ENCODE results near the gene SYT1. TPM values are rescaled to one million over a fixed set of nuclear protein-coding genes. Genes with fewer than 3 reads are reported as not detected.

SYT1 gene
- total and polyA plus RNA-seq, 2 of the 4 experiments (the other 2 are of a cell fraction) = 2.8 to 3.0 TPM

DNA sequence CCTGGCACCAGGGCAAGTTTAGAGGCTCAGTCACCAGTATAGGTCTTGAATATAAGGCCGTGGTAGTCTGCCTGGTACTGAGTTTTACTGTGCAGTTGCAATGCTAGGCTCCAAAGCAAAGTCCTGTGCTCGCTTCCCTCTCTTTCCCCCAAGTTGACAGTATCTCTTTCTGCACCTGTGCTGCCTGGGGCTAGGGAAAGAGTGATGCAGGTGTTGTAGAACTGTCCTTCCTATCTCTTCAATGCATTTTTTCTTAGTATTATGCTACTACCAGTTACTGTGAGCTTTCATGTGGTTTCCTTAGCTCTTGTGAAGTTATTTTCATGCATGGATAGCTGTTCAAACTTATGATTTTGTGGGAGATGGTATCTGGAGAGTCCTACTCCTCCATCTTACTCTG, 359.2 kb downstream of the SYT1 start:
- Histone ChIP-seq H3K9me1 (ENCODE audit: insufficient read depth, low read length) (no peaks in the 10 kb centered on the region), H4K91ac (ENCODE audit: insufficient read depth, low read depth, low read length) (no peak overlapping the region), H2AFZ (replicated peaks; ENCODE audit: low read length, poor library complexity) (no peak overlapping the region), H3K9me3 (ENCODE audit: control insufficient read depth, insufficient read depth, low read length) (peaks cover 3% of the 10 kb centered on the region; the same call in 1 of the 2 replicates), H3K27ac (ENCODE audit: insufficient read depth, low read length) (no peak overlapping the region), H3K4me2 (ENCODE audit: low read depth, low read length) (no peak overlapping the region), H3K14ac (replicated peaks; ENCODE audit: low read depth, low read length) (no peak overlapping the region), H3K79me1 (ENCODE audit: low read depth in 1 of 2, low read length in 2 of 2) (no peaks in the 10 kb centered on the region), H3K18ac (ENCODE audit: low read depth, low read length) (no peak overlapping the region), H3K4ac (ENCODE audit: low read depth, low read length) (no peak overlapping the region), H3K27me3 (ENCODE audit: control insufficient read depth, insufficient read depth, low read length) (no peaks in the 10 kb centered on the region), H2AK9ac (replicated peaks; ENCODE audit: low read depth, low read length, poor library complexity) (no peak overlapping the region), H4K8ac (ENCODE audit: low read depth in 2 of 2, low read length in 2 of 2) (no peak overlapping the region), H3K56ac (ENCODE audit: extremely low read depth, insufficient read depth, low read length) (no peak overlapping the region), H2BK120ac (ENCODE audit: low read depth, low read length) (no peak overlapping the region), H3K23ac (ENCODE audit: low read depth, low read length) (no peak overlapping the region), H3K9ac (ENCODE audit: low read depth, low read length) (no peak overlapping the region), H3K4me3 (ENCODE audit: insufficient read depth, low read depth, low read length) (no peak overlapping the region), H4K20me1 (ENCODE audit: insufficient read depth, low read length) (no peaks in the 10 kb centered on the region), H2AK5ac (ENCODE audit: low read depth, low read length) (no peak overlapping the region), H2BK20ac (ENCODE audit: low read depth, low read length) (no peak overlapping the region), H2BK5ac (ENCODE audit: low read depth, low read length, poor library complexity, severe bottlenecking) (no peak overlapping the region), H3K36me3 (ENCODE audit: control insufficient read depth, insufficient read depth, low read length) (no peaks in the 10 kb centered on the region), H4K5ac (ENCODE audit: low read depth, low read length) (no peak overlapping the region), H3K4me1 (ENCODE audit: control insufficient read depth, insufficient read depth, low read length) (no peaks in the 10 kb centered on the region), H2BK15ac (ENCODE audit: low read depth, low read length) (no peak overlapping the region)
- WGBS, 2 experiments (ENCODE audit: extremely low coverage in 2 of 2, insufficient read length in 1 of 2) = no CpG with 5 or more reads among the region's 2 CpGs
- DNase-seq (no peak), ATAC-seq (ENCODE audit: low read depth) (no peak)
- dilution Hi-C loops (cut with HindIII; ENCODE audit: low sequenced_read_pairs, unreplicated experiment) = no loop called here
- TF ChIP-seq MAZ (IDR thresholded peaks at IDR 0.05; ENCODE audit: borderline replicate concordance, low read depth, low read length) = no peak
- no peak for TF ChIP-seq BHLHE40 (IDR thresholded peaks at IDR 0.05; ENCODE audit: low read depth, low read length)
- TF ChIP-seq NFE2L2 (IDR thresholded peaks at IDR 0.05; ENCODE audit: low read depth, low read length) = no peak
- no peak for TF ChIP-seq MAFK (IDR thresholded peaks at IDR 0.05; ENCODE audit: low read depth, low read length)
- TF ChIP-seq, protein P1, sequence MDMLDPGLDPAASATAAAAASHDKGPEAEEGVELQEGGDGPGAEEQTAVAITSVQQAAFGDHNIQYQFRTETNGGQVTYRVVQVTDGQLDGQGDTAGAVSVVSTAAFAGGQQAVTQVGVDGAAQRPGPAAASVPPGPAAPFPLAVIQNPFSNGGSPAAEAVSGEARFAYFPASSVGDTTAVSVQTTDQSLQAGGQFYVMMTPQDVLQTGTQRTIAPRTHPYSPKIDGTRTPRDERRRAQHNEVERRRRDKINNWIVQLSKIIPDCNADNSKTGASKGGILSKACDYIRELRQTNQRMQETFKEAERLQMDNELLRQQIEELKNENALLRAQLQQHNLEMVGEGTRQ (IDR thresholded peaks at IDR 0.05; ENCODE audit: low read depth, low read length) = no peak
- TF ChIP-seq FOS (IDR thresholded peaks at IDR 0.05; ENCODE audit: low read depth, low read length) = no peak
- no peak for TF ChIP-seq RCOR1 (IDR thresholded peaks at IDR 0.05; ENCODE audit: insufficient replicate concordance, low read length)
- no peak for TF ChIP-seq CHD1 (IDR thresholded peaks at IDR 0.05; ENCODE audit: low read depth, low read length)
- TF ChIP-seq SMC3 (IDR thresholded peaks at IDR 0.05; ENCODE audit: low read depth, low read length) = no peak
- no peak for TF ChIP-seq RFX5 (IDR thresholded peaks at IDR 0.05; ENCODE audit: low read depth, low read length)
- TF ChIP-seq POLR2A (IDR thresholded peaks at IDR 0.05; ENCODE audit: low read depth, low read length) = no peak
- TF ChIP-seq, protein P2, sequence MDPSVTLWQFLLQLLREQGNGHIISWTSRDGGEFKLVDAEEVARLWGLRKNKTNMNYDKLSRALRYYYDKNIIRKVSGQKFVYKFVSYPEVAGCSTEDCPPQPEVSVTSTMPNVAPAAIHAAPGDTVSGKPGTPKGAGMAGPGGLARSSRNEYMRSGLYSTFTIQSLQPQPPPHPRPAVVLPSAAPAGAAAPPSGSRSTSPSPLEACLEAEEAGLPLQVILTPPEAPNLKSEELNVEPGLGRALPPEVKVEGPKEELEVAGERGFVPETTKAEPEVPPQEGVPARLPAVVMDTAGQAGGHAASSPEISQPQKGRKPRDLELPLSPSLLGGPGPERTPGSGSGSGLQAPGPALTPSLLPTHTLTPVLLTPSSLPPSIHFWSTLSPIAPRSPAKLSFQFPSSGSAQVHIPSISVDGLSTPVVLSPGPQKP (IDR thresholded peaks at IDR 0.05; ENCODE audit: borderline replicate concordance, low read depth, low read length) = no peak
- TF ChIP-seq RAD21 (IDR thresholded peaks at IDR 0.05; ENCODE audit: low read length) = no peak
- TF ChIP-seq, protein P3, sequence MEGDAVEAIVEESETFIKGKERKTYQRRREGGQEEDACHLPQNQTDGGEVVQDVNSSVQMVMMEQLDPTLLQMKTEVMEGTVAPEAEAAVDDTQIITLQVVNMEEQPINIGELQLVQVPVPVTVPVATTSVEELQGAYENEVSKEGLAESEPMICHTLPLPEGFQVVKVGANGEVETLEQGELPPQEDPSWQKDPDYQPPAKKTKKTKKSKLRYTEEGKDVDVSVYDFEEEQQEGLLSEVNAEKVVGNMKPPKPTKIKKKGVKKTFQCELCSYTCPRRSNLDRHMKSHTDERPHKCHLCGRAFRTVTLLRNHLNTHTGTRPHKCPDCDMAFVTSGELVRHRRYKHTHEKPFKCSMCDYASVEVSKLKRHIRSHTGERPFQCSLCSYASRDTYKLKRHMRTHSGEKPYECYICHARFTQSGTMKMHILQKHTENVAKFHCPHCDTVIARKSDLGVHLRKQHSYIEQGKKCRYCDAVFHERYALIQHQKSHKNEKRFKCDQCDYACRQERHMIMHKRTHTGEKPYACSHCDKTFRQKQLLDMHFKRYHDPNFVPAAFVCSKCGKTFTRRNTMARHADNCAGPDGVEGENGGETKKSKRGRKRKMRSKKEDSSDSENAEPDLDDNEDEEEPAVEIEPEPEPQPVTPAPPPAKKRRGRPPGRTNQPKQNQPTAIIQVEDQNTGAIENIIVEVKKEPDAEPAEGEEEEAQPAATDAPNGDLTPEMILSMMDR (conservative IDR thresholded peaks at IDR 0.05; ENCODE audit: low read depth, low read length) = no peak
- TF ChIP-seq MXI1 (IDR thresholded peaks at IDR 0.05; ENCODE audit: borderline replicate concordance, low read depth, low read length) = no peak
- TF ChIP-seq CEBPB (IDR thresholded peaks at IDR 0.05; ENCODE audit: low read depth, low read length) = no peak
- intact Hi-C loops (cut with micrococcal nuclease) = no loop called here
- in situ Hi-C loops (cut with MboI; ENCODE audit: low sequenced_read_pairs) = no loop called here
- ChIA-PET CTCF (no interaction called here), POLR2A (ENCODE audit: unreplicated experiment) (no interaction called here)
- BruUV-seq (replicated peaks) = no TSS peak
